Measurements from ENCODE around the gene JPT1. TPM values are rescaled to one million over a fixed set of nuclear protein-coding genes. Genes with fewer than 3 reads are reported as not detected.
A peak's percentile ranks its signal among the peaks of the same experiment; 100 is the strongest.

The JPT1 gene
- total and polyA plus RNA-seq, 2 donors (not counting 3 experiments of a cell fraction or from before 2014, with no cell fraction given): 212 to 352 TPM

GRCh38 chr17:75130059-75130631, 24.2 kb downstream of the JPT1 start:
- POLR2A ChIA-PET: interaction anchor here (1.4 kb wide), 1 partner anchor 16 kb away, joined by 5 read pairs; no protein-coding TSS in a partner anchor
- no peaks in the 10 kb centered on the region for H3K9me3 ChIP-seq (replicated peaks; ENCODE audit: control insufficient read depth, insufficient read depth, low read length)
- H3K36me3 ChIP-seq (ENCODE audit: control insufficient read depth in 2 of 2, extremely low read depth in 1 of 2, insufficient read depth in 2 of 2, low read length in 2 of 2): peaks cover 2 to 8% of the 10 kb centered on the region in 2 experiments
- BruUV-seq (replicated peaks): no TSS peak
- no peaks in the 10 kb centered on the region for H3K27me3 ChIP-seq (ENCODE audit: control insufficient read depth in 2 of 2, insufficient read depth in 2 of 2, low read length in 2 of 2)
- H2AFZ ChIP-seq (ENCODE audit: low read depth, low read length): no peak overlapping the region
- H3K9me1 ChIP-seq (replicated peaks; ENCODE audit: control insufficient read depth, extremely low read depth, insufficient read depth, low read length): no peaks in the 10 kb centered on the region
- peak overlapping the region; percentile 25 for H3K4me2 ChIP-seq (ENCODE audit: insufficient read depth, low read length)
- H3K27ac ChIP-seq (ENCODE audit: insufficient read depth, low read depth, low read length): no peak overlapping the region
- intact Hi-C loops (cut with micrococcal nuclease): loop anchor here (2.0 kb wide), 1 partner anchor 53 kb away; the partner anchor contains the start of gene SUMO2
- H3K4me1 ChIP-seq (ENCODE audit: control insufficient read depth, extremely low read depth, insufficient read depth, low read length): peaks cover 12% of the 10 kb centered on the region
- dilution Hi-C loops (cut with MboI; ENCODE audit: extremely low pct_ligation_motif_present, low sequenced_read_pairs): no loop called here
- peak overlapping the region in 1 of 3 experiments; percentile 53 for H3K4me3 ChIP-seq (replicated peaks in 1 of 3; ENCODE audit: insufficient read depth in 1 of 3, low read depth in 1 of 3, low read length in 3 of 3)
- TF ChIP-seq JUN (IDR thresholded peaks at IDR 0.05; ENCODE audit: borderline replicate concordance, insufficient read depth, insufficient read length, low read depth) (no peak), FOS (IDR thresholded peaks at IDR 0.05; ENCODE audit: borderline replicate concordance, insufficient read depth, low read length) (no peak), GATA2 (IDR thresholded peaks at IDR 0.05; ENCODE audit: insufficient read depth, insufficient read length, low read depth, low read length) (no peak), POLR2AphosphoS5 (IDR thresholded peaks at IDR 0.05; ENCODE audit: insufficient read depth, low read depth, low read length) (no peak), EZH2 (IDR thresholded peaks at IDR 0.05; ENCODE audit: borderline replicate concordance, low read depth, low read length, severe bottlenecking) (no peak), MYC (IDR thresholded peaks at IDR 0.05; ENCODE audit: low read depth, low read length) (no peak), POLR2A (IDR thresholded peaks at IDR 0.05; ENCODE audit: low read depth, low read length) (no peak)
- TF ChIP-seq, protein P1, sequence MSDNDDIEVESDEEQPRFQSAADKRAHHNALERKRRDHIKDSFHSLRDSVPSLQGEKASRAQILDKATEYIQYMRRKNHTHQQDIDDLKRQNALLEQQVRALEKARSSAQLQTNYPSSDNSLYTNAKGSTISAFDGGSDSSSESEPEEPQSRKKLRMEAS (IDR thresholded peaks at IDR 0.05; ENCODE audit: insufficient read depth, insufficient read length): no peak
- TF ChIP-seq, protein P2, sequence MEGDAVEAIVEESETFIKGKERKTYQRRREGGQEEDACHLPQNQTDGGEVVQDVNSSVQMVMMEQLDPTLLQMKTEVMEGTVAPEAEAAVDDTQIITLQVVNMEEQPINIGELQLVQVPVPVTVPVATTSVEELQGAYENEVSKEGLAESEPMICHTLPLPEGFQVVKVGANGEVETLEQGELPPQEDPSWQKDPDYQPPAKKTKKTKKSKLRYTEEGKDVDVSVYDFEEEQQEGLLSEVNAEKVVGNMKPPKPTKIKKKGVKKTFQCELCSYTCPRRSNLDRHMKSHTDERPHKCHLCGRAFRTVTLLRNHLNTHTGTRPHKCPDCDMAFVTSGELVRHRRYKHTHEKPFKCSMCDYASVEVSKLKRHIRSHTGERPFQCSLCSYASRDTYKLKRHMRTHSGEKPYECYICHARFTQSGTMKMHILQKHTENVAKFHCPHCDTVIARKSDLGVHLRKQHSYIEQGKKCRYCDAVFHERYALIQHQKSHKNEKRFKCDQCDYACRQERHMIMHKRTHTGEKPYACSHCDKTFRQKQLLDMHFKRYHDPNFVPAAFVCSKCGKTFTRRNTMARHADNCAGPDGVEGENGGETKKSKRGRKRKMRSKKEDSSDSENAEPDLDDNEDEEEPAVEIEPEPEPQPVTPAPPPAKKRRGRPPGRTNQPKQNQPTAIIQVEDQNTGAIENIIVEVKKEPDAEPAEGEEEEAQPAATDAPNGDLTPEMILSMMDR (IDR thresholded peaks at IDR 0.05; ENCODE audit: extremely low read depth in 1 of 2, insufficient read depth in 1 of 2, low read depth in 1 of 2, low read length in 2 of 2): no peak
- H4K20me1 ChIP-seq (replicated peaks; ENCODE audit: control insufficient read depth, extremely low read depth, insufficient read depth, low read length): no peaks in the 10 kb centered on the region
- CTCF ChIA-PET: interaction anchor here (1.0 to 8.8 kb wide), 9 partner anchors 16 to 117 kb away, joined by 3 to 138 read pairs (median 10); partner anchors contain the start of gene MRPL58
- FAIRE-seq (no peak), DNase-seq (ENCODE audit: low read depth, low spot score) (no peak)
- H3K79me2 ChIP-seq (ENCODE audit: control insufficient read depth, insufficient read depth, low read length): peaks cover 4% of the 10 kb centered on the region
- H3K9ac ChIP-seq (replicated peaks; ENCODE audit: extremely low read depth, insufficient read depth, low read length): no peak overlapping the region
